Mucosa of descending colon (tissue), 3 donors: ENCODE data around the gene PIGU. TPM values are rescaled to one million over a fixed set of nuclear protein-coding genes. Genes with fewer than 3 reads are reported as not detected.
"Not testable (repeated sequence)": the region's sequence is repeated elsewhere in the genome, so short reads cannot be mapped to it uniquely, and the experiment has no call there.

Experiments used
- ATAC-seq: fragments of 200-7000 bp; cut with Tn5 transposase; one replicate; pipeline ENCODE4 v1.9.1; 2020; ENCODE audit warnings: mild to moderate bottlenecking, moderate library complexity
- DNase-seq, 3 donors: peaks; one replicate each; pipeline ENCODE4 v3.0.0-alpha.2; 2020
- H3K36me3 ChIP-seq: fragments of 200-600 bp; one replicate; pipeline ENCODE4 v1.8.0; 2021; ENCODE audit warnings: low read depth, mild to moderate bottlenecking
- H3K4me1 ChIP-seq: fragments of 200-600 bp; one replicate; pipeline ENCODE4 v1.8.0; 2021; ENCODE audit warnings: low read depth, mild to moderate bottlenecking
- H3K4me3 ChIP-seq: fragments of 200-600 bp; one replicate; pipeline ENCODE4 v1.8.0; 2021; ENCODE audit warnings: mild to moderate bottlenecking
- H3K9me3 ChIP-seq: fragments of 200-600 bp; one replicate; pipeline ENCODE4 v1.8.0; 2021; ENCODE audit warnings: mild to moderate bottlenecking
- CTCF ChIP-seq: fragments of 200-600 bp; IDR thresholded peaks from one replicate; pipeline ENCODE4 v1.8.0; 2022; ENCODE audit warnings: antibody characterized with exemption, mild to moderate bottlenecking
- intact Hi-C, 2 donors: fragments of 100-400 bp; cut with DNase I in 1 of 2; cut with micrococcal nuclease in 1 of 2; formaldehyde crosslinking; loops; one replicate each; pipeline versions ENCODE4 v1.11.0 to v1.11.1; 2022; cut with DNase I, micrococcal nuclease
- total RNA-seq, 3 donors: library from RNA; stranded (reverse); fragmentation: NEBNext Ultra II Directional in 2 of 3; extraction: Animal tissue kit (Norgen Biotek cat#: 25700) in 2 of 3; gene quantifications; one replicate each; pipeline versions ENCODE4 v1.2.1 to v1.2.4, GENCODE V29; 2021 to 2023
- donor health status: DM: no; HTN: no; CAD: no; lungs with moderate emphysema.
- donor health status: DM: no; HTN: no; CAD: no.
- donor health status: DM: no; HTN: yes; CAD: no.

The PIGU gene
- total RNA-seq, 3 donors from 2014 or later: 14.4 to 26.3 (median 24.3) TPM

GRCh38 chr20:34663213-34663943 lies 13.5 kb downstream of the PIGU start:
- Histone ChIP-seq H3K4me1 (no peaks in the 10 kb centered on the region), H3K36me3 (no peaks in the 10 kb centered on the region), H3K4me3 (no peak overlapping the region), H3K9me3 (no peaks in the 10 kb centered on the region)
- ATAC-seq (no peak), DNase-seq (no peak)
- no peak for TF ChIP-seq CTCF
- intact Hi-C loops: no loop called here

- DNase-seq, ATAC-seq, H3K4me1 ChIP-seq, H3K4me3 ChIP-seq, intact Hi-C loops, H3K9me3 ChIP-seq, H3K36me3 ChIP-seq: not testable (repeated sequence)
Measured at GRCh38 chr20:34661811-34662210, 15.1 kb downstream of the PIGU start.

GRCh38 chr20:34658654-34659053 lies 18.2 kb downstream of the PIGU start:
- H3K4me3 ChIP-seq, H3K4me1 ChIP-seq, DNase-seq, intact Hi-C loops, ATAC-seq, H3K36me3 ChIP-seq, H3K9me3 ChIP-seq: not testable (repeated sequence)

- intact Hi-C loops: no loop called here
- Histone ChIP-seq H3K4me3 (no peak overlapping the region), H3K9me3 (no peaks in the 10 kb centered on the region), H3K4me1 (no peaks in the 10 kb centered on the region), H3K36me3 (no peaks in the 10 kb centered on the region)
- DNase-seq (peak in 2 of 3 donors; percentile 42 to 51), ATAC-seq (peak; percentile 39)
- no peak for TF ChIP-seq CTCF
Measured at GRCh38 chr20:34654207-34654744, 22.6 kb downstream of the PIGU start.

- no peak overlapping the region for H3K4me3 ChIP-seq
- H3K9me3 ChIP-seq: no peaks in the 10 kb centered on the region
- no peak for ATAC-seq
- intact Hi-C loops: no loop called here
- H3K36me3 ChIP-seq: no peaks in the 10 kb centered on the region
- TF ChIP-seq CTCF: no peak
- DNase-seq: no peak
- no peaks in the 10 kb centered on the region for H3K4me1 ChIP-seq
Measured at GRCh38 chr20:34651200-34651599, 25.7 kb downstream of the PIGU start.

GRCh38 chr20:34647737-34648136 lies 29.2 kb downstream of the PIGU start:
- no peak overlapping the region for H3K4me3 ChIP-seq
- H3K36me3 ChIP-seq: no peaks in the 10 kb centered on the region
- ATAC-seq (no peak), DNase-seq (no peak)
- TF ChIP-seq CTCF: no peak
- intact Hi-C loops: no loop called here
- no peaks in the 10 kb centered on the region for H3K9me3 ChIP-seq
- H3K4me1 ChIP-seq: no peaks in the 10 kb centered on the region
